CD4-positive, alpha-beta T cell (primary cell): ENCODE data around the gene PYGL. TPM values are rescaled to one million over a fixed set of nuclear protein-coding genes. Genes with fewer than 3 reads are reported as not detected.

Experiments used
- ATAC-seq: fragments of 200-7000 bp; cut with Tn5 transposase; one replicate; pipeline ENCODE4 v1.10.0; 2022; ENCODE audit warnings: mild to moderate bottlenecking; ENCODE audit not compliant: poor library complexity
- CTCF ChIA-PET: fragments of 350-600 bp; sonication (Branson Sonifier 250); formaldehyde crosslinking; loops from one replicate; lab custom pipeline; 2021; ENCODE audit warnings: antibody characterized with exemption, inconsistent platforms; lab: Charles Lee
- POLR2A ChIA-PET: fragments of 350-600 bp; sonication (Branson Sonifier 250); formaldehyde crosslinking; loops from one replicate; lab custom pipeline; 2021; ENCODE audit warnings: antibody characterized with exemption, inconsistent platforms; lab: Charles Lee
- DNase-seq, 14 experiments: peaks; one replicate each; pipeline ENCODE4 v3.0.0-alpha.2; 2013 to 2020; ENCODE audit warnings: mixed read lengths in 2 of 14
- H3K27ac ChIP-seq, 2 donors: one replicate each; pipeline versions ENCODE4 v1.5.1 to v1.7.0; 2013; ENCODE audit warnings: low read length in 2 of 2, low read depth in 1 of 2, mild to moderate bottlenecking in 1 of 2
- H3K27me3 ChIP-seq, 2 experiments: 1 replicate in 1 of 2; 2 replicates in 1 of 2; pipeline versions ENCODE4 v1.6.1 to v1.7.0; 2013; ENCODE audit warnings: low read length in 2 of 2, control low read depth in 1 of 2, mild to moderate bottlenecking in 1 of 2, moderate library complexity in 1 of 2; ENCODE audit not compliant: insufficient read depth in 2 of 2, control insufficient read depth in 1 of 2
- H3K36me3 ChIP-seq: one replicate; pipeline ENCODE4 v1.6.1; 2013; ENCODE audit warnings: low read length, control low read depth; ENCODE audit not compliant: insufficient read depth
- H3K4me1 ChIP-seq: one replicate; pipeline ENCODE4 v1.6.1; 2013; ENCODE audit warnings: low read length, control low read depth; ENCODE audit not compliant: insufficient read depth
- H3K4me3 ChIP-seq: one replicate; pipeline ENCODE4 v1.5.1; 2013; ENCODE audit warnings: mild to moderate bottlenecking, low read length, moderate library complexity
- H3K9me3 ChIP-seq, 2 experiments: 1 replicate in 1 of 2; 2 replicates in 1 of 2; pipeline versions ENCODE4 v1.6.1 to v1.7.0; 2013; ENCODE audit warnings: low read length in 2 of 2, mild to moderate bottlenecking in 2 of 2, control low read depth in 1 of 2, moderate library complexity in 1 of 2; ENCODE audit not compliant: control insufficient read depth in 1 of 2, insufficient read depth in 1 of 2
- H3K27ac Mint-ChIP-seq: one replicate; pipeline ENCODE4 v1.8.0; 2020; ENCODE audit warnings: mixed read lengths
- H3K27me3 Mint-ChIP-seq: one replicate; pipeline ENCODE4 v1.8.0; 2021; ENCODE audit warnings: mixed read lengths
- H3K36me3 Mint-ChIP-seq: one replicate; pipeline ENCODE4 v1.8.0; 2021; ENCODE audit warnings: low read depth, mixed read lengths
- H3K4me1 Mint-ChIP-seq: one replicate; pipeline ENCODE4 v1.8.0; 2021; ENCODE audit warnings: low read depth, mixed read lengths
- H3K4me3 Mint-ChIP-seq: one replicate; pipeline ENCODE4 v1.8.0; 2020; ENCODE audit warnings: mild to moderate bottlenecking, mixed read lengths
- H3K9me3 Mint-ChIP-seq: one replicate; pipeline ENCODE4 v1.8.0; 2020; ENCODE audit warnings: mixed read lengths
- intact Hi-C, 2 experiments: fragments of 100-400 bp; cut with DNase I in 1 of 2; cut with micrococcal nuclease in 1 of 2; formaldehyde crosslinking; loops; one replicate each; pipeline versions ENCODE4 v1.15.1 to v1.9.0; 2023 to 2025; cut with DNase I, micrococcal nuclease
- total RNA-seq, 174 experiments: library from RNA in 2 of 174; stranded (reverse) in 2 of 174; gene quantifications; one replicate each; pipeline ENCODE4 v1.2.3 and lab custom pipeline; 2021 to 2026
- TF ChIP-seq, protein P1 (sequence below): fragments of 200-600 bp; IDR thresholded peaks from one replicate; pipeline ENCODE4 v1.8.0; 2022; ENCODE audit warnings: antibody characterized with exemption, mild to moderate bottlenecking

PYGL gene
- total RNA-seq, 2 experiments from 2014 or later: 0.59 to 0.69 TPM

- no peaks in the 10 kb centered on the region for H3K27me3 ChIP-seq
- Mint-ChIP-seq H3K4me3 (no peak overlapping the region), H3K4me1 (peaks cover 14% of the 10 kb centered on the region), H3K36me3 (peaks cover 8% of the 10 kb centered on the region), H3K9me3 (no peaks in the 10 kb centered on the region), H3K27me3 (no peaks in the 10 kb centered on the region), H3K27ac (no peak overlapping the region)
- CTCF ChIA-PET: no interaction called here
- DNase-seq (no peak), ATAC-seq (no peak)
- H3K36me3 ChIP-seq: no peaks in the 10 kb centered on the region
- peaks cover 11% of the 10 kb centered on the region for H3K4me1 ChIP-seq
- POLR2A ChIA-PET: no interaction called here
- TF ChIP-seq, protein P1, sequence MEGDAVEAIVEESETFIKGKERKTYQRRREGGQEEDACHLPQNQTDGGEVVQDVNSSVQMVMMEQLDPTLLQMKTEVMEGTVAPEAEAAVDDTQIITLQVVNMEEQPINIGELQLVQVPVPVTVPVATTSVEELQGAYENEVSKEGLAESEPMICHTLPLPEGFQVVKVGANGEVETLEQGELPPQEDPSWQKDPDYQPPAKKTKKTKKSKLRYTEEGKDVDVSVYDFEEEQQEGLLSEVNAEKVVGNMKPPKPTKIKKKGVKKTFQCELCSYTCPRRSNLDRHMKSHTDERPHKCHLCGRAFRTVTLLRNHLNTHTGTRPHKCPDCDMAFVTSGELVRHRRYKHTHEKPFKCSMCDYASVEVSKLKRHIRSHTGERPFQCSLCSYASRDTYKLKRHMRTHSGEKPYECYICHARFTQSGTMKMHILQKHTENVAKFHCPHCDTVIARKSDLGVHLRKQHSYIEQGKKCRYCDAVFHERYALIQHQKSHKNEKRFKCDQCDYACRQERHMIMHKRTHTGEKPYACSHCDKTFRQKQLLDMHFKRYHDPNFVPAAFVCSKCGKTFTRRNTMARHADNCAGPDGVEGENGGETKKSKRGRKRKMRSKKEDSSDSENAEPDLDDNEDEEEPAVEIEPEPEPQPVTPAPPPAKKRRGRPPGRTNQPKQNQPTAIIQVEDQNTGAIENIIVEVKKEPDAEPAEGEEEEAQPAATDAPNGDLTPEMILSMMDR: no peak
- no peaks in the 10 kb centered on the region for H3K9me3 ChIP-seq
- no peak overlapping the region for H3K4me3 ChIP-seq
- intact Hi-C loops: no loop called here
- H3K27ac ChIP-seq: no peak overlapping the region
Measured at GRCh38 chr14:50856660-50857059, 87.6 kb downstream of the PYGL start.

DNA sequence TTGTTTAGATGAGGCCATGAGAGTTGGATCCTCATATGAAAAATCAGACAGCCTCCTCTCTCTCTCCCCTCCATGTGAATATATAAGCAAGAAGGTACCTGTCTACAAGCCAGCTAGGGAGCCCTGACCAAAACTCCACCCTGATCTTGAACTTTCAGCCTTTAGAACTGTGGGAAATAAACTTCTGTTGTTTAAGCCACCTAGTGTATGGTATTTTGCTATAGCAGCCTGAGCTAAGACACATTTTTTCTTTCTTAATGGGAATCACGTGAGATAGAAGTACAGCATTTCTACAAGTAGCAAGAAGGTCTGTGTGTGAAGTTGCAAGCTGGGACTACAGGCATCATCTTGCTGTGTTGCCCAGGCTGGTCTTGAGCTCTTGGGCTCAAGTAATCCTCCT is 88.7 kb downstream of the PYGL start:
- TF ChIP-seq, protein P1: no peak
- DNase-seq (no peak), ATAC-seq (no peak)
- Histone ChIP-seq H3K36me3 (no peaks in the 10 kb centered on the region), H3K9me3 (no peaks in the 10 kb centered on the region), H3K4me1 (peaks cover 11% of the 10 kb centered on the region), H3K4me3 (no peak overlapping the region), H3K27me3 (no peaks in the 10 kb centered on the region), H3K27ac (no peak overlapping the region)
- Mint-ChIP-seq H3K27ac (no peak overlapping the region), H3K4me1 (peaks cover 12% of the 10 kb centered on the region), H3K36me3 (peaks cover 7% of the 10 kb centered on the region), H3K4me3 (no peak overlapping the region), H3K9me3 (no peaks in the 10 kb centered on the region), H3K27me3 (no peaks in the 10 kb centered on the region)
- POLR2A ChIA-PET: interaction anchor here (1.2 kb wide), 1 partner anchor 70 kb away, joined by 3 read pairs; no protein-coding TSS in a partner anchor
- CTCF ChIA-PET: no interaction called here
- intact Hi-C loops: no loop called here

Other genes starting within 250 kb of the PYGL start
- gene NIN, start 113.3 kb downstream of the PYGL start, total RNA-seq: 10 to 100 TPM; 96.8 to 98.5 TPM
- not detected for gene ABHD12B, start 72.4 kb downstream of the PYGL start, total RNA-seq
- under 1 TPM; 0.19 to 0.45 TPM for gene TRIM9, start 150.6 kb upstream of the PYGL start, total RNA-seq